ENCODE measurements around the gene HTR1D. TPM values are rescaled to one million over a fixed set of nuclear protein-coding genes. Genes with fewer than 3 reads are reported as not detected.

Gene HTR1D
- total RNA-seq, 2 donors from 2014 or later: not detected

DNA sequence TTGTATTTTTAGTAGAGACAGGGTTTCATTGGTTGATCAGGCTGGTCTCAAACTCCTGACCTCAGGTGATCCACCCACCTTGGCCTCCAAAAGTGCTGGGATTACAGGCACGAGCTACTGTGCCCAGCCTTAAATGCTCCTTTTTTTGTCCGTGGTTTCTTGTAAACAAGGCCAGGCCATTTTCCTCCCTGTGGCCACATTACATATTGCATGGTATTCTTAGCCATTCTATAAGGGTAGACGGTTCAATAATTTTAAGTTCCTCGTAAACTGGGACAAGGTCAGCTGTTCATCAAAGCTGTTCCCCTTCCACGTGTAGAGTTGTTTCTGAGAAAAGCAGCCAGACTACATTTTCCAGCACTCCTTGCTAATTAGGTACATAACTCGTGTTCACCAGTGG is 38.4 kb downstream of the HTR1D start:
- Histone ChIP-seq H3K36me3 (no peaks in the 10 kb centered on the region), H3K27ac (peak overlapping the region in 1 of 2 donors; percentile 90), H3K27me3 (replicated peaks; ENCODE audit: insufficient read depth) (no peaks in the 10 kb centered on the region), H3K4me1 (ENCODE audit: control insufficient read depth in 1 of 2, low read depth in 2 of 2) (peaks cover 2 to 32% of the 10 kb centered on the region in 2 donors), H3K4me3 (no peak overlapping the region), H3K9me3 (no peaks in the 10 kb centered on the region)
- ATAC-seq (ENCODE audit: insufficient number of reproducible peaks, low FRiP score, low read depth) (no peak), DNase-seq (ENCODE audit: low spot score) (no peak)
- TF ChIP-seq, protein P1, sequence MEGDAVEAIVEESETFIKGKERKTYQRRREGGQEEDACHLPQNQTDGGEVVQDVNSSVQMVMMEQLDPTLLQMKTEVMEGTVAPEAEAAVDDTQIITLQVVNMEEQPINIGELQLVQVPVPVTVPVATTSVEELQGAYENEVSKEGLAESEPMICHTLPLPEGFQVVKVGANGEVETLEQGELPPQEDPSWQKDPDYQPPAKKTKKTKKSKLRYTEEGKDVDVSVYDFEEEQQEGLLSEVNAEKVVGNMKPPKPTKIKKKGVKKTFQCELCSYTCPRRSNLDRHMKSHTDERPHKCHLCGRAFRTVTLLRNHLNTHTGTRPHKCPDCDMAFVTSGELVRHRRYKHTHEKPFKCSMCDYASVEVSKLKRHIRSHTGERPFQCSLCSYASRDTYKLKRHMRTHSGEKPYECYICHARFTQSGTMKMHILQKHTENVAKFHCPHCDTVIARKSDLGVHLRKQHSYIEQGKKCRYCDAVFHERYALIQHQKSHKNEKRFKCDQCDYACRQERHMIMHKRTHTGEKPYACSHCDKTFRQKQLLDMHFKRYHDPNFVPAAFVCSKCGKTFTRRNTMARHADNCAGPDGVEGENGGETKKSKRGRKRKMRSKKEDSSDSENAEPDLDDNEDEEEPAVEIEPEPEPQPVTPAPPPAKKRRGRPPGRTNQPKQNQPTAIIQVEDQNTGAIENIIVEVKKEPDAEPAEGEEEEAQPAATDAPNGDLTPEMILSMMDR (IDR thresholded peaks at IDR 0.05): peak; percentile 42

DNA sequence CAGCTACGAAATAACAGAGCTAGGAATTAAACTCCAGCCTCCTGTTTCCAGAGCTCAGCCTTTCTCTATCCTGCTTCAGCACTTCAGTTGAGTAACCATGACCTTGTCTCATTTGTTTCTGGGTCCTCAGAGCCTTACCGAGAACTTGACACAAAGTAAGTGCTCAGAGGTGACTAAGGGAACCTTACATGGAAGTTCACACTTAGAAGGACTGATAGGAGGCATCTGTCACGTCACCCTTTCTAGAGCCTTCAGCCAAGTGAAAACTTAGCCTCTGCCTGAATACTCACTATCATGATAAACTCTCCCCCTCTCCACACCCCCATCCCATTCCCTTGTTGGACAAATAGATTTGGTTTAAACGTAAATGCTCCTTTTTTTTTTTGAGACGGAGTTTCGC is 38.9 kb downstream of the HTR1D start:
- H3K9me3 ChIP-seq: no peaks in the 10 kb centered on the region
- no peak for ATAC-seq (ENCODE audit: insufficient number of reproducible peaks, low FRiP score, low read depth)
- peak overlapping the region; percentile 81 to 90 for H3K27ac ChIP-seq
- no peaks in the 10 kb centered on the region for H3K36me3 ChIP-seq
- DNase-seq (ENCODE audit: low spot score): no peak
- peak overlapping the region; percentile 72 for H3K4me3 ChIP-seq
- H3K4me1 ChIP-seq (ENCODE audit: control insufficient read depth in 1 of 2, low read depth in 2 of 2): peaks cover 2 to 32% of the 10 kb centered on the region in 2 donors
- TF ChIP-seq, protein P1 (IDR thresholded peaks at IDR 0.05): no peak
- no peaks in the 10 kb centered on the region for H3K27me3 ChIP-seq (replicated peaks; ENCODE audit: insufficient read depth)

DNA sequence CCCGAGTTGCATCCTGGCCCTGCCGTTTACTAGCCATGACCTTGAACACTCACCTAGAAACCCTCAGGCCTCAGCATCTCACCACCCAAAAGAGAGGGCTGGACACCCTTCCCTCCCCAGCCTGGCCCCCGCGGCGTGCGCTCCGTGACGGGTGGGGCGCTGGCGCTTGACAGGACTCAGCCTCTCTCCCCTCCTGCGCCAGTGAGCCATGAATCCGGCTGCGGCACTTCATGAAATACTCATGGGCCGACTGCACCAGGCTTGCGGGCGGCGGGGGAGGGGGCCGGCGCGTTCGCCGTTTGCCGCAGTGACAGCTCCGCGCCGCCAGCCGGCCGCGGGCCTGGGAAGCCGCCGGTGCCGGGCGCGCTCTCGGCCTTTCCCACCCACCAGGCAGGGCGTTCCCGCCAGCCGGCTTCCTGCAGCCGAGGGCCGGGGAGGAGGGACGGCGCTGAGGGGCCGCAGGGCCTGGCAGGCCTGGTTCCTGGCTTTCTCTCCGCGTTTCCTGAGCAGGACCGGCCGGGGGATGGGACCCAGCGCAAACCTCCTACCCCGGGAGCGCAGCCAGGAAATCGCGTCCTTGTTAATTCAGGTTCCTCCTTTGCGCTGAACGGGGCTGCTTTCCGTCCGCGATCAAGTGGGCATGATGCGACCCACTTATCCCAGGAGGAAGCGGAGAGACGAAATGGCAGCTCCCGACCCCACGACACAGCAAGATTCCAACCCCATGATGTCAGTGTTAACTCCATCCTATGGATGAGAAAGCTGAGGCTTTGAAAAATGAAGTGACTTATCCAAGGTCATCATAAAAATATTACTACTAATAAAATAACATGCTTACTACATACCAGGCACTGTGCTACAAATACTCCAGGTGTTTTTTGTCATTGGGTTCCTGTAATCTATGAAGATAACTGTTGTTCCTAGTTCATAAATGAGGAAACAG is 39.6 kb downstream of the HTR1D start:
- no peaks in the 10 kb centered on the region for H3K9me3 ChIP-seq
- H3K27me3 ChIP-seq (replicated peaks; ENCODE audit: insufficient read depth): no peaks in the 10 kb centered on the region
- H3K4me1 ChIP-seq (ENCODE audit: control insufficient read depth in 1 of 2, low read depth in 2 of 2): peaks cover 2 to 32% of the 10 kb centered on the region in 2 donors
- ATAC-seq (ENCODE audit: insufficient number of reproducible peaks, low FRiP score, low read depth) (peak; percentile 63), DNase-seq (ENCODE audit: low spot score) (peak; percentile 21)
- H3K27ac ChIP-seq: peak overlapping the region; percentile 81 to 90
- TF ChIP-seq, protein P1 (IDR thresholded peaks at IDR 0.05): peak; percentile 35
- peak overlapping the region; percentile 72 for H3K4me3 ChIP-seq
- H3K36me3 ChIP-seq: no peaks in the 10 kb centered on the region

DNA sequence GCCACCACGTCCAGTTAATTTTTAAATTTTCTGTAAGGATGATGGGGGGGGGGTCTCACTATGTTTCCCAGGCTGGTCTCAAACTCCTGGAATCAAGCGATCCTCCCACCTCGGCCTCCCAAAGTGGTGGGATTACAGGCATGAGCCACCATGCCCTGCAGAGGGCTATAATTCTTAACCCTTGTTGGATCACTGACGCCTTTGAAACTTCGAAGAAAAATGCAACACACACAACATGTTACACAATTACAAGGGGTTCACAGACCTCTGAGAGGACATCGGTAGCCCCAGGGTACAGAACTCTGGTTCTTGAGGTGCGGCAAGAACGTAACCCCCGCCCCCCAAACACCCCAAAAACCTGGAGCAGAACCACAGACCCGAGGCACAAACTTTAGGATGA is 40.3 kb downstream of the HTR1D start:
- Histone ChIP-seq H3K27ac (peak overlapping the region; percentile 81 to 90), H3K9me3 (no peaks in the 10 kb centered on the region), H3K4me1 (ENCODE audit: control insufficient read depth in 1 of 2, low read depth in 2 of 2) (peaks cover 2 to 32% of the 10 kb centered on the region in 2 donors), H3K4me3 (peak overlapping the region; percentile 72), H3K27me3 (replicated peaks; ENCODE audit: insufficient read depth) (no peaks in the 10 kb centered on the region), H3K36me3 (no peaks in the 10 kb centered on the region)
- no peak for DNase-seq (ENCODE audit: low spot score)
- TF ChIP-seq, protein P1 (IDR thresholded peaks at IDR 0.05): no peak
- peak; percentile 6 for ATAC-seq (ENCODE audit: insufficient number of reproducible peaks, low FRiP score, low read depth)

DNA sequence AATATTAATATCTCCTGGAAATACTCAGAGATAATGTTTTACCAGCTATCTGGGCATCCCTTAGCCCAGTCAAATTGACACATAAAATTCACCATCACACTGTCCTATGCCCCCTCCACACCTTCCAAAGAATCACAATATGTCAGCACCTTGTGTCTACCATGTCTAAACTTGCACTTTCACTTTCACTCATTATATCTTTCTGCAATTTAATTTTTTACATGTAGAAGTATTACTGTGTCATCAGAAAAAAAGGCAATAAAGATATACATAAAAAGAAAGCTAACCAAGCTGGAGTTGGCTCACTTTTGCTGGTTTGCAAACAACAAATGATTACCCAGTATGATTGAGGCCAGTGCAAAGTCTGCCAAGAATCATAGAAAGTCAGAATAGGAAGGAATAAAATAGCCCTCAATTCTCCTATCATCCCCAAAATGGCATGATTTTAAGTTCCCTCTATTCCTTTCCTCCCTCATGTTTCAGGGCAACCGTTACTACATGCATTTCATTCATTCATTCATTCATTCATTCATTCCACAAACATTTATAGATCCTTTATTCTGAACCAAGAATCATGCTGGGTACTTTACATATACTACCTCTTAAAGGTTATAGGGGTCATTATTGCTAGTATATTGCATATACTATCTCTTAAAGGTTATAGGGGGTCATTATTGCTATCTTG is 42.7 kb downstream of the HTR1D start:
- DNase-seq (ENCODE audit: low spot score): no peak
- TF ChIP-seq, protein P1 (IDR thresholded peaks at IDR 0.05): no peak

More for the DNA sequence above, 42.7 kb downstream of the HTR1D start:
- Histone ChIP-seq H3K27me3 (replicated peaks; ENCODE audit: insufficient read depth) (no peaks in the 10 kb centered on the region), H3K4me3 (no peak overlapping the region), H3K9me3 (no peaks in the 10 kb centered on the region), H3K36me3 (no peaks in the 10 kb centered on the region), H3K27ac (no peak overlapping the region), H3K4me1 (ENCODE audit: control insufficient read depth in 1 of 2, low read depth in 2 of 2) (peaks cover 2 to 45% of the 10 kb centered on the region in 2 donors)
- ATAC-seq (ENCODE audit: insufficient number of reproducible peaks, low FRiP score, low read depth): no peak

Data from thoracic aorta (tissue), 2 donors.